ENCODE measurements around the gene UBE3B. TPM values are rescaled to one million over a fixed set of nuclear protein-coding genes. Genes with fewer than 3 reads are reported as not detected.
A peak's percentile ranks its signal among the peaks of the same experiment; 100 is the strongest.

The UBE3B gene
- total RNA-seq, 1 donor from 2014 or later: 28.4 TPM

GRCh38 chr12:109580684-109581333 is 103.4 kb downstream of the UBE3B start:
- H3K79me2 ChIP-seq (ENCODE audit: low read depth): peaks cover 1% of the 10 kb centered on the region
- no peaks in the 10 kb centered on the region for H3K27me3 ChIP-seq
- H3K27me3 Mint-ChIP-seq (ENCODE audit: insufficient read depth, low read depth): peaks cover 3% of the 10 kb centered on the region
- H3K9me3 ChIP-seq (ENCODE audit: low read depth): no peaks in the 10 kb centered on the region
- H3K36me3 Mint-ChIP-seq: peaks cover 17% of the 10 kb centered on the region
- H3K4me2 ChIP-seq: no peak overlapping the region
- H4K20me1 ChIP-seq (ENCODE audit: low read depth): no peaks in the 10 kb centered on the region
- TF ChIP-seq CTCF (IDR thresholded peaks at IDR 0.05): no peak
- TF ChIP-seq EZH2phosphoT487 (IDR thresholded peaks at IDR 0.05): no peak
- no peak for TF ChIP-seq EZH2 (IDR thresholded peaks at IDR 0.05)
- no peaks in the 10 kb centered on the region for H3K4me1 ChIP-seq
- H3K4me1 Mint-ChIP-seq: no peaks in the 10 kb centered on the region
- no peak overlapping the region for H3K27ac ChIP-seq
- H3K4me3 Mint-ChIP-seq: no peak overlapping the region
- no peaks in the 10 kb centered on the region for H3K9me3 Mint-ChIP-seq
- no peaks in the 10 kb centered on the region for H3F3A ChIP-seq (ENCODE audit: low read depth)
- H3K9ac ChIP-seq: no peak overlapping the region
- no peak overlapping the region for H3K4me3 ChIP-seq
- no peak overlapping the region for H3K27ac Mint-ChIP-seq
- DNase-seq (ENCODE audit: low spot score): no peak
- no peak overlapping the region for H2AFZ ChIP-seq (replicated peaks)
- no peaks in the 10 kb centered on the region for H3K36me3 ChIP-seq

- H3K9ac ChIP-seq: no peak overlapping the region
- Mint-ChIP-seq H3K4me1 (peaks cover 5% of the 10 kb centered on the region), H3K27me3 (ENCODE audit: insufficient read depth, low read depth) (peaks cover 3% of the 10 kb centered on the region), H3K27ac (no peak overlapping the region), H3K36me3 (peaks cover 16% of the 10 kb centered on the region), H3K4me3 (no peak overlapping the region), H3K9me3 (no peaks in the 10 kb centered on the region)
- no peak overlapping the region for H3K4me3 ChIP-seq
- H2AFZ ChIP-seq (replicated peaks): no peak overlapping the region
- no peak overlapping the region for H3K27ac ChIP-seq
- no peaks in the 10 kb centered on the region for H3K27me3 ChIP-seq
- no peaks in the 10 kb centered on the region for H3K79me2 ChIP-seq (ENCODE audit: low read depth)
- TF ChIP-seq EZH2phosphoT487 (IDR thresholded peaks at IDR 0.05): no peak
- no peak for TF ChIP-seq EZH2 (IDR thresholded peaks at IDR 0.05)
- no peaks in the 10 kb centered on the region for H3F3A ChIP-seq (ENCODE audit: low read depth)
- H3K9me3 ChIP-seq (ENCODE audit: low read depth): no peaks in the 10 kb centered on the region
- H3K4me1 ChIP-seq: peaks cover 2% of the 10 kb centered on the region
- no peak overlapping the region for H3K4me2 ChIP-seq
- no peak for DNase-seq (ENCODE audit: low spot score)
- no peaks in the 10 kb centered on the region for H3K36me3 ChIP-seq
- no peaks in the 10 kb centered on the region for H4K20me1 ChIP-seq (ENCODE audit: low read depth)
Measured at GRCh38 chr12:109581334-109581691, 103.9 kb downstream of the UBE3B start.

GRCh38 chr12:109581856-109582255 is 104.4 kb downstream of the UBE3B start:
- no peak overlapping the region for H3K9ac ChIP-seq
- no peak overlapping the region for H3K4me2 ChIP-seq
- H3K79me2 ChIP-seq (ENCODE audit: low read depth): no peaks in the 10 kb centered on the region
- no peaks in the 10 kb centered on the region for H3K9me3 ChIP-seq (ENCODE audit: low read depth)
- Mint-ChIP-seq H3K36me3 (peaks cover 14% of the 10 kb centered on the region), H3K4me3 (no peak overlapping the region), H3K4me1 (peaks cover 10% of the 10 kb centered on the region), H3K9me3 (no peaks in the 10 kb centered on the region), H3K27ac (peak overlapping the region; percentile 8), H3K27me3 (ENCODE audit: insufficient read depth, low read depth) (peaks cover 3% of the 10 kb centered on the region)
- no peak overlapping the region for H3K4me3 ChIP-seq
- H3K36me3 ChIP-seq: no peaks in the 10 kb centered on the region
- no peak for DNase-seq (ENCODE audit: low spot score)
- H2AFZ ChIP-seq (replicated peaks): no peak overlapping the region
- no peaks in the 10 kb centered on the region for H3K27me3 ChIP-seq
- H3K27ac ChIP-seq: no peak overlapping the region
- no peak for TF ChIP-seq EZH2 (IDR thresholded peaks at IDR 0.05)
- TF ChIP-seq EZH2phosphoT487 (IDR thresholded peaks at IDR 0.05): no peak
- no peak for TF ChIP-seq CTCF (IDR thresholded peaks at IDR 0.05)
- no peaks in the 10 kb centered on the region for H3F3A ChIP-seq (ENCODE audit: low read depth)
- H3K4me1 ChIP-seq: peaks cover 8% of the 10 kb centered on the region
- no peaks in the 10 kb centered on the region for H4K20me1 ChIP-seq (ENCODE audit: low read depth)

- H3K36me3 Mint-ChIP-seq: peaks cover 15% of the 10 kb centered on the region
- no peaks in the 10 kb centered on the region for H3K36me3 ChIP-seq
- TF ChIP-seq EZH2 (IDR thresholded peaks at IDR 0.05) (no peak), EZH2phosphoT487 (IDR thresholded peaks at IDR 0.05) (no peak), CTCF (IDR thresholded peaks at IDR 0.05) (peak; percentile 17)
Measured at GRCh38 chr12:109582636-109583035, 105.2 kb downstream of the UBE3B start.

More at GRCh38 chr12:109582636-109583035, 105.2 kb downstream of the UBE3B start:
- Histone ChIP-seq H3K4me3 (no peak overlapping the region), H3K27ac (no peak overlapping the region), H3K79me2 (ENCODE audit: low read depth) (no peaks in the 10 kb centered on the region), H4K20me1 (ENCODE audit: low read depth) (no peaks in the 10 kb centered on the region), H3F3A (ENCODE audit: low read depth) (no peaks in the 10 kb centered on the region), H2AFZ (replicated peaks) (no peak overlapping the region), H3K9ac (no peak overlapping the region), H3K27me3 (no peaks in the 10 kb centered on the region), H3K9me3 (ENCODE audit: low read depth) (no peaks in the 10 kb centered on the region), H3K4me1 (peaks cover 12% of the 10 kb centered on the region), H3K4me2 (no peak overlapping the region)
- peak; percentile 31 for DNase-seq (ENCODE audit: low spot score)
- H3K9me3 Mint-ChIP-seq: no peaks in the 10 kb centered on the region
- H3K27me3 Mint-ChIP-seq (ENCODE audit: insufficient read depth, low read depth): peaks cover 3% of the 10 kb centered on the region
- no peak overlapping the region for H3K4me3 Mint-ChIP-seq
- no peak overlapping the region for H3K27ac Mint-ChIP-seq
- peaks cover 12% of the 10 kb centered on the region for H3K4me1 Mint-ChIP-seq
